HepG2 (cell line): ENCODE measurements around the gene VPS11. TPM values are rescaled to one million over a fixed set of nuclear protein-coding genes. Genes with fewer than 3 reads are reported as not detected.

Source experiments
- ARID4A ChIP-seq: sonication (generic); formaldehyde crosslinking; IDR thresholded peaks from 2 replicates; pipeline ENCODE4 v1.5.0; 2020; ENCODE audit warnings: mild to moderate bottlenecking, missing genetic modification reagents, borderline replicate concordance
- CAMTA2 ChIP-seq: sonication (generic); formaldehyde crosslinking; IDR thresholded peaks from 2 replicates; pipeline ENCODE4 v1.4.0; 2020; ENCODE audit warnings: mild to moderate bottlenecking, missing genetic modification reagents, borderline replicate concordance
- CC2D1A ChIP-seq: sonication (generic); formaldehyde crosslinking; IDR thresholded peaks from 2 replicates; pipeline ENCODE4 v1.8.1; 2023; ENCODE audit warnings: mild to moderate bottlenecking, missing genetic modification reagents
- CREB1 ChIP-seq, 2 experiments: fragments of 450-650 bp in 1 of 2; IDR thresholded peaks; 2 replicates each; pipeline ENCODE4 v1.6.1; 2016 to 2017; ENCODE audit warnings: control low read depth in 1 of 2, mild to moderate bottlenecking in 1 of 2, missing compliant biosample characterization in 1 of 2, missing genetic modification characterization in 1 of 2
- ETV5 ChIP-seq: IDR thresholded peaks from 2 replicates; pipeline ENCODE4 v1.6.1; 2018; ENCODE audit warnings: missing biosample characterization, missing genetic modification reagents, inconsistent platforms, borderline replicate concordance
- GABPB1 ChIP-seq: IDR thresholded peaks from 2 replicates; pipeline ENCODE4 v1.6.1; 2016; ENCODE audit warnings: mild to moderate bottlenecking, missing genetic modification reagents, moderate library complexity, missing compliant biosample characterization
- RBM22 ChIP-seq: fragments of 200-400 bp; formaldehyde crosslinking; optimal IDR thresholded peaks from 2 replicates; pipeline ENCODE3; 2017; ENCODE audit warnings: mild to moderate bottlenecking, low read length, moderate library complexity
- TARDBP ChIP-seq: sonication (generic); formaldehyde crosslinking; IDR thresholded peaks from 2 replicates; pipeline ENCODE4 v1.8.0; 2022; ENCODE audit warnings: mild to moderate bottlenecking, missing genetic modification reagents
- ZNF460 ChIP-seq: sonication (generic); formaldehyde crosslinking; IDR thresholded peaks from 2 replicates; pipeline ENCODE4 v1.5.1; 2020; ENCODE audit warnings: missing genetic modification reagents, mild to moderate bottlenecking, borderline replicate concordance
- polyA plus RNA-seq, 8 experiments: library from polyadenylated mRNA; depleted of rRNA in 3 of 8; stranded (reverse) in 7 of 8; unstranded in 1 of 8; fragments of >200 nt; fragmentation: Illumina TruSeq in 4 of 8; extraction: Trizol in 4 of 8; gene quantifications; 2 replicates each; pipeline versions ENCODE4 v1.2.1 to v1.2.3, GENCODE V29; 2011 to 2016; ENCODE audit warnings: low read depth in 4 of 8, missing spikeins in 1 of 8, mixed read lengths in 1 of 8; ENCODE audit not compliant: insufficient read depth in 1 of 8
- total RNA-seq, 5 experiments: library from RNA; depleted of rRNA; stranded (reverse); fragments of >200 nt; fragmentation: Illumina TruSeq; extraction: Trizol; gene quantifications; 2 replicates each; pipeline ENCODE4 v1.2.3, GENCODE V29; 2016; ENCODE audit warnings: low read depth in 1 of 5
- TF ChIP-seq, protein P1 (sequence below): sonication (generic); formaldehyde crosslinking; IDR thresholded peaks from 2 replicates; pipeline ENCODE4 v1.5.1; 2020; ENCODE audit warnings: mild to moderate bottlenecking, missing genetic modification reagents, borderline replicate concordance
- TF ChIP-seq, protein P2 (sequence below): sonication (generic); formaldehyde crosslinking; IDR thresholded peaks from 2 replicates; pipeline ENCODE4 v1.8.0; 2022; ENCODE audit warnings: low read depth, missing genetic modification reagents

The VPS11 gene
- total and polyA plus RNA-seq, 2 of the 13 experiments (the other 11 are each of a cell fraction or from before 2014, with no cell fraction given) = 13.7 to 21.6 TPM

DNA sequence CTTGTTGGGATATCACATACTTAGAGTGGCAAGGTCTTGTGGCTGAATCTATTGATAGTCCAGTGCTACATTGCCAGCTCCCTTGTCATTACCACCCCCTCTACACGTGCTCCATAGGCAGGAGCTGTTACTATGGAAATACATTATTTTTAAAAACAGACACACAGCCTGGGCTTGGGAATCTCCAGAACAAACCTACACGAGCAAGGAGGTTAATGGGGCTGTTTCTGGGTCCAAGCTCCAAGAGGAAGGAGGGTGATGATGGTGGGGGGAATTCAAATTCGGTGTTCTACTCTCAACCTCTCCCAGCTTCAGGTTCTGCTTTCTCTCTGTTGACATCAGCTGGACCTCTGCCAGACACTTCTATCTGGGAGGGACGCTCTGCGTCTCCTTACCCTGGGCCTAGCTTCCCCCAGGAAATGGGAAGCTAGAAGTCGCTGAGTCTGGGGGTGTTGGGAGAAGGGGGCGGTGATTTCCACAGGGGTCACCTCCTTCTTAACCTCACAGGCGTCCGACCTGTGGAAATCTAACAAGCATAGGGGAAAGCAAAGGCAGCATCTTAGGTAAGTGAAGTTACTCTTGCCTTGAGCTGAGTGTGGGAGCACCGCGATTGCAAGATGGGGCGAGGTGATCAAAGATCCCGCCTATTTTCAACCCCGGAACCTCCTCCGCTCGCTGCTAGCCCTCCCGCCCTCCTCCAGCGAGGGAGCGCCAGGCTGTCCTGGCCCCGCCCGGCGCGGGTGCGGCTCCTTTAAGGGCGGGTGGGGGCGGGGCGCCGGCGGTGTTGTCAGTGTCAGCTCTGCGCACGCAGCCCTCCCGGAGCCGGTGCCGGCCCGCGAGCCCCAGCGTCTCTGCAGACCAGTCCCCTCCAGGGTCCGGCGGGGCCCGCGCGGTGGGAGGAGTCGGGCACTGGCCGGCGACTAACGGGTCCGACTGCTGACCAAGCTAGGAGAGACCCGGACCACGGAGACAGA, 39.2 kb downstream of the VPS11 start, which contains the start of gene C2CD2L (continued):
- TF ChIP-seq ARID4A (CRISPR knock-in tag) = peak; percentile 87
- TF ChIP-seq, protein P1, sequence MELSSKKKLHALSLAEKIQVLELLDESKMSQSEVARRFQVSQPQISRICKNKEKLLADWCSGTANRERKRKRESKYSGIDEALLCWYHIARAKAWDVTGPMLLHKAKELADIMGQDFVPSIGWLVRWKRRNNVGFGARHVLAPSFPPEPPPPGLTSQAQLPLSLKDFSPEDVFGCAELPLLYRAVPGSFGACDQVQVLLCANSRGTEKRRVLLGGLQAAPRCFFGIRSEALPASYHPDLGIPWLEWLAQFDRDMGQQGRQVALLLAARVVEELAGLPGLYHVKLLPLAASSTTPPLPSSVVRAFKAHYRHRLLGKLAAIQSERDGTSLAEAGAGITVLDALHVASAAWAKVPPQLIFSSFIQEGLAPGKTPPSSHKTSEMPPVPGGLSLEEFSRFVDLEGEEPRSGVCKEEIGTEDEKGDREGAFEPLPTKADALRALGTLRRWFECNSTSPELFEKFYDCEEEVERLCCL (CRISPR knock-in tag) = no peak
- TF ChIP-seq, protein P2, sequence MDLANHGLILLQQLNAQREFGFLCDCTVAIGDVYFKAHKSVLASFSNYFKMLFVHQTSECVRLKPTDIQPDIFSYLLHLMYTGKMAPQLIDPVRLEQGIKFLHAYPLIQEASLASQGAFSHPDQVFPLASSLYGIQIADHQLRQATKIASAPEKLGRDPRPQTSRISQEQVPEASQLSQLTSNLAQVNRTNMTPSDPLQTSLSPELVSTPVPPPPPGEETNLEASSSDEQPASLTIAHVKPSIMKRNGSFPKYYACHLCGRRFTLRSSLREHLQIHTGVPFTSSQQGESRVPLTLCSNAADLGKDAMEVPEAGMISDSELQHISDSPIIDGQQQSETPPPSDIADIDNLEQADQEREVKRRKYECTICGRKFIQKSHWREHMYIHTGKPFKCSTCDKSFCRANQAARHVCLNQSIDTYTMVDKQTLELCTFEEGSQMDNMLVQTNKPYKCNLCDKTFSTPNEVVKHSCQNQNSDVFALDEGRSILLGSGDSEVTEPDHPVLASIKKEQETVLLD = 0 out of 2 replicates have a peak, but pooled peaks have one; percentile 16
- TF ChIP-seq CC2D1A = no peak
- TF ChIP-seq RBM22 = no peak
- TF ChIP-seq CREB1 (IDR thresholded peaks at IDR 0.05) = no peak
- no peak for TF ChIP-seq CREB1 (CRISPR knock-in tag; IDR thresholded peaks at IDR 0.05)
- TF ChIP-seq TARDBP (CRISPR knock-in tag) = peak; percentile 33; the same call in 1 of the 2 replicates
- TF ChIP-seq GABPB1 (CRISPR knock-in tag) = peak; percentile 80
- TF ChIP-seq ZNF460 = no peak
- no peak for TF ChIP-seq ETV5 (CRISPR knock-in tag)
- no peak for TF ChIP-seq CAMTA2 (CRISPR knock-in tag)
